ENCODE measurements around the gene ADAP1. TPM values are rescaled to one million over a fixed set of nuclear protein-coding genes. Genes with fewer than 3 reads are reported as not detected.

Gene ADAP1
- polyA plus RNA-seq, 1 donor (not counting 4 experiments of a cell fraction or from before 2014, with no cell fraction given), result 4.3 TPM

GRCh38 chr7:973312-973711 lies 18.8 kb upstream of the ADAP1 start:
- H3K4me3 ChIP-seq (ENCODE audit: control insufficient read depth in 2 of 3, extremely low read depth in 1 of 3, insufficient read depth in 2 of 3, low read depth in 1 of 3, low read length in 3 of 3), result no peak overlapping the region
- no peak for FAIRE-seq
- H3K9ac ChIP-seq (ENCODE audit: control insufficient read depth, extremely low read depth, insufficient read depth, low read length), result no peak overlapping the region
- peaks cover 4% of the 10 kb centered on the region for H3K4me1 ChIP-seq (ENCODE audit: control insufficient read depth, extremely low read depth, insufficient read depth, low read length)
- H2AFZ ChIP-seq (ENCODE audit: control insufficient read depth, low read length), result no peak overlapping the region
- H4K20me1 ChIP-seq (ENCODE audit: control insufficient read depth, extremely low read depth, insufficient read depth, low read length), result peaks cover 6% of the 10 kb centered on the region
- no peak overlapping the region for H3K4me2 ChIP-seq (ENCODE audit: control insufficient read depth, extremely low read depth, insufficient read depth, low read depth, low read length)
- H3K27me3 ChIP-seq (ENCODE audit: control insufficient read depth, extremely low read depth, insufficient read depth, low read length), result no peaks in the 10 kb centered on the region
- H3K9me3 ChIP-seq (ENCODE audit: control insufficient read depth, low read depth, low read length), result no peaks in the 10 kb centered on the region
- H3K36me3 ChIP-seq (ENCODE audit: control insufficient read depth in 2 of 2, extremely low read depth in 1 of 2, insufficient read depth in 2 of 2, low read length in 2 of 2), result peaks cover 12 to 39% of the 10 kb centered on the region in 2 experiments
- TF ChIP-seq, protein P1, sequence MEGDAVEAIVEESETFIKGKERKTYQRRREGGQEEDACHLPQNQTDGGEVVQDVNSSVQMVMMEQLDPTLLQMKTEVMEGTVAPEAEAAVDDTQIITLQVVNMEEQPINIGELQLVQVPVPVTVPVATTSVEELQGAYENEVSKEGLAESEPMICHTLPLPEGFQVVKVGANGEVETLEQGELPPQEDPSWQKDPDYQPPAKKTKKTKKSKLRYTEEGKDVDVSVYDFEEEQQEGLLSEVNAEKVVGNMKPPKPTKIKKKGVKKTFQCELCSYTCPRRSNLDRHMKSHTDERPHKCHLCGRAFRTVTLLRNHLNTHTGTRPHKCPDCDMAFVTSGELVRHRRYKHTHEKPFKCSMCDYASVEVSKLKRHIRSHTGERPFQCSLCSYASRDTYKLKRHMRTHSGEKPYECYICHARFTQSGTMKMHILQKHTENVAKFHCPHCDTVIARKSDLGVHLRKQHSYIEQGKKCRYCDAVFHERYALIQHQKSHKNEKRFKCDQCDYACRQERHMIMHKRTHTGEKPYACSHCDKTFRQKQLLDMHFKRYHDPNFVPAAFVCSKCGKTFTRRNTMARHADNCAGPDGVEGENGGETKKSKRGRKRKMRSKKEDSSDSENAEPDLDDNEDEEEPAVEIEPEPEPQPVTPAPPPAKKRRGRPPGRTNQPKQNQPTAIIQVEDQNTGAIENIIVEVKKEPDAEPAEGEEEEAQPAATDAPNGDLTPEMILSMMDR (optimal IDR thresholded peaks at IDR 0.05 in 1 of 3, IDR thresholded peaks at IDR 0.05 in 1 of 3, conservative IDR thresholded peaks at IDR 0.05 in 1 of 3; ENCODE audit: extremely low read depth in 1 of 3, insufficient read depth in 2 of 3, low read length in 3 of 3), result no peak
- TF ChIP-seq EZH2 (IDR thresholded peaks at IDR 0.05; ENCODE audit: low read length), result no peak
- dilution Hi-C loops (cut with MboI; ENCODE audit: extremely low pct_ligation_motif_present, low sequenced_read_pairs), result no loop called here
- H3K27ac ChIP-seq (ENCODE audit: control insufficient read depth, insufficient read depth, low read length), result no peak overlapping the region
- H3K9me1 ChIP-seq (ENCODE audit: control insufficient read depth, extremely low read depth, insufficient read depth, low read length), result no peaks in the 10 kb centered on the region
- peaks cover 49% of the 10 kb centered on the region for H3K79me2 ChIP-seq (ENCODE audit: control insufficient read depth, insufficient read depth, low read length)
- no peak for DNase-seq (ENCODE audit: low read depth, low spot score)

GRCh38 chr7:972676-973309 lies 18.3 kb upstream of the ADAP1 start:
- H3K4me3 ChIP-seq (ENCODE audit: control insufficient read depth in 2 of 3, extremely low read depth in 1 of 3, insufficient read depth in 2 of 3, low read depth in 1 of 3, low read length in 3 of 3), result no peak overlapping the region
- peaks cover 15 to 44% of the 10 kb centered on the region in 2 experiments for H3K36me3 ChIP-seq (ENCODE audit: control insufficient read depth in 2 of 2, extremely low read depth in 1 of 2, insufficient read depth in 2 of 2, low read length in 2 of 2)
- H3K27me3 ChIP-seq (ENCODE audit: control insufficient read depth, extremely low read depth, insufficient read depth, low read length), result no peaks in the 10 kb centered on the region
- peaks cover 49% of the 10 kb centered on the region for H3K79me2 ChIP-seq (ENCODE audit: control insufficient read depth, insufficient read depth, low read length)
- no peaks in the 10 kb centered on the region for H3K9me1 ChIP-seq (ENCODE audit: control insufficient read depth, extremely low read depth, insufficient read depth, low read length)
- TF ChIP-seq EZH2 (IDR thresholded peaks at IDR 0.05; ENCODE audit: low read length), result no peak
- TF ChIP-seq, protein P1 (optimal IDR thresholded peaks at IDR 0.05 in 1 of 3, IDR thresholded peaks at IDR 0.05 in 1 of 3, conservative IDR thresholded peaks at IDR 0.05 in 1 of 3; ENCODE audit: extremely low read depth in 1 of 3, insufficient read depth in 2 of 3, low read length in 3 of 3), result no peak
- peaks cover 4% of the 10 kb centered on the region for H3K4me1 ChIP-seq (ENCODE audit: control insufficient read depth, extremely low read depth, insufficient read depth, low read length)
- FAIRE-seq (no peak), DNase-seq (ENCODE audit: low read depth, low spot score) (no peak)
- peaks cover 6% of the 10 kb centered on the region for H4K20me1 ChIP-seq (ENCODE audit: control insufficient read depth, extremely low read depth, insufficient read depth, low read length)
- H2AFZ ChIP-seq (ENCODE audit: control insufficient read depth, low read length), result no peak overlapping the region
- no peak overlapping the region for H3K9ac ChIP-seq (ENCODE audit: control insufficient read depth, extremely low read depth, insufficient read depth, low read length)
- H3K9me3 ChIP-seq (ENCODE audit: control insufficient read depth, low read depth, low read length), result no peaks in the 10 kb centered on the region
- H3K27ac ChIP-seq (ENCODE audit: control insufficient read depth, insufficient read depth, low read length), result no peak overlapping the region
- H3K4me2 ChIP-seq (ENCODE audit: control insufficient read depth, extremely low read depth, insufficient read depth, low read depth, low read length), result no peak overlapping the region
- dilution Hi-C loops (cut with MboI; ENCODE audit: extremely low pct_ligation_motif_present, low sequenced_read_pairs), result no loop called here

Data from keratinocyte (primary cell).